Vagina (tissue), 2 donors: ENCODE results near the gene PRELID3B.

Source experiments
- CTCF ChIP-seq, 3 experiments: fragments of 450-650 bp in 2 of 3; fragments of 200-600 bp in 1 of 3; sonication (generic) in 1 of 3; IDR thresholded peaks; one replicate each; pipeline ENCODE4 v1.5.1; 2017 to 2019; ENCODE audit warnings: antibody characterized with exemption in 3 of 3, mild to moderate bottlenecking in 2 of 3, moderate library complexity in 2 of 3
- POLR2A ChIP-seq, 2 donors: fragments of 450-650 bp; IDR thresholded peaks; one replicate each; pipeline ENCODE4 v1.6.1; 2017; ENCODE audit warnings: antibody characterized with exemption in 2 of 2, mild to moderate bottlenecking in 2 of 2, moderate library complexity in 2 of 2
- POLR2AphosphoS5 ChIP-seq, 2 donors: sonication (generic); formaldehyde crosslinking; IDR thresholded peaks; one replicate each; pipeline ENCODE4 v1.9.0; 2017; ENCODE audit warnings: antibody characterized with exemption in 2 of 2, mild to moderate bottlenecking in 2 of 2, low read depth in 1 of 2; ENCODE audit not compliant: insufficient read depth in 1 of 2

- TF ChIP-seq POLR2AphosphoS5 (IDR thresholded peaks at IDR 0.05; ENCODE audit: insufficient read depth in 1 of 2, low read depth in 1 of 2) (no peak), CTCF (IDR thresholded peaks at IDR 0.05) (no peak), POLR2A (IDR thresholded peaks at IDR 0.05) (no peak)
Measured at GRCh38 chr20:59001068-59001448, 41.5 kb downstream of the PRELID3B start.
